GM21423 (cell line): ENCODE results near the gene CACNB4.
"Not testable (repeated sequence)": the region's sequence is repeated elsewhere in the genome, so short reads cannot be mapped to it uniquely, and the experiment has no call there.

Experiments
- ATAC-seq: cut with Tn5 transposase; IDR thresholded peaks from one replicate; pipeline ENCODE4 v1.9.1; 2021; ENCODE audit warnings: mild to moderate bottlenecking, moderate library complexity; ENCODE audit not compliant: unreplicated experiment

Gene CACNB4

DNA sequence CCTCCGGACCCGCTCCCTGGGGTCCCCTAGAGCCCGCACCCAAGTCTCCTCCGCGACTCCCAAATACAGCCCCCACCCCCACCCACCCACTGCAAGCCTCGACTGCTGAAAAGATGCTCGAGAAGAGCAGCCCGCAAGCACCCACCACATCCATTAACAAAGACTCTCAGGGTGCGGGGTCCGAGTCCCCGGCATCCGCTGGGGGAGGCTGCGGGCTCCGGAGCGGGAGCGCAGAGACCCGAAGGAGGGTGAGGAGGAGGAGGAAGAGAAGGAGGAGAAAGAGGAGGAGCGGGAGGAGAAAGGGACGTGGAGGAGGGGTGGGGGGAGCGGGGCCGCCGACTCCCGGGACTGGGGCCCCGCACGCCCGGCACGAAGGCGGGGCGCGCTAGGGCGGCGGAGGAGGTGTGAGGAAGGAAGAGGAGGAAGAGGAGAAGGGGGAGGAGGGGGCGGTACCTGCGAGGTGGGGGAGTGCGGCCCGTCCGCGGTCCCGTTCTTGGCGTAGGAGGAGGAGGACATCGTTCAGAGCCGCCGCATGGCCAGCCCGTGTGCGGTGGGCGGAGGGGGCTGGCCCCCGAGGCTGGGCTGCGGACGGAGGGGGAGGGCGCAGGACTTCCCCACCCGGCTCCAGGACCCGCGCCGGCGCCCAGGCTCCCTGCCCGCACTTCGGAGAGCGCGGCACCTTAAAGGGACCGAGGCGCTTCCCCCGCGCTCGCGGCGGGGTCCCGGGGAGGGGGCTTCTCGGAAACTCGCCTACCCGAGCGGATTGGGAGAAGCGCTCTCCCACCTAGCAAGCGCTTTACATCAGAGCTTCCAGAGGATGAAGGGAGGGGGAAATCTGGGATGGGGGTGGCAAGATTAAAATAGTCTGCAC, at the start of gene CACNB4:
Gene CACNB4, minus strand, starts transcription at position 549 of the 871 bp plus-strand sequence.
- ATAC-seq = no peak

DNA sequence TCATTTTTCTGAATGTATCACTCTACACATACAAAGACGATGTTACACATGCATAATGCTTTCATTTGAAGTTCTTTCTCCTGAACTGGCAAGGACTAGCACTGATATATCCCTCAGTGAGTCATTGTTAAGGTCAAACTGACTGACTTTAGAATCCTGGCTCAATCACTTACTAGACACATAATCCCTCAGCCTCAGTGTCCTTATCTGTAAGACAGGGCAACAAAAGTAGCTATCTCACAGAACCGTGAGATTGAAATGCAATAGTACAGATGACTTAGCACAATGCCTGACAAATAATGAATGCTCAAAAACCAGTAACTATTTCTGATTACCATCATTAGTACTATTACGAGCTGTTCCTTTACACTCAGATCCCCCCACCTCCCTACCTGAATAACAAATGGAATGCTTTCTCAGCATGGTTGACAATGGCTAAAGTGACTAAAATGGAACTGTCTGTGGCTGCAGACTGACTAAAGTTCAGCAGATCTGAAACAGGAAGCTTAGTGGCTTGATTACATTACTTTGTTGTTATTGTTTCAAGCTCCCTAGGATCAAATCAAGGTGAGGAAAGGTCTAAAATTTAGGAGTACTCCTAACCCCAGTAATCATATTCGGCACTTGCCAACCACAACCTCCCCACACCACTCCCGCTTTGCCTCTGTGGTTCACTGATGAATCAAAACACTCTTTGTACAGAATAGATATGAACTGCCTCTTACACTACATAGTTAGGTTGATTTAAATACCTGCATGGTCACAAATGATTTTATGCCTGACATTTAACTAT, 35.8 kb upstream of the CACNB4 start:
- ATAC-seq = peak; percentile 74

DNA sequence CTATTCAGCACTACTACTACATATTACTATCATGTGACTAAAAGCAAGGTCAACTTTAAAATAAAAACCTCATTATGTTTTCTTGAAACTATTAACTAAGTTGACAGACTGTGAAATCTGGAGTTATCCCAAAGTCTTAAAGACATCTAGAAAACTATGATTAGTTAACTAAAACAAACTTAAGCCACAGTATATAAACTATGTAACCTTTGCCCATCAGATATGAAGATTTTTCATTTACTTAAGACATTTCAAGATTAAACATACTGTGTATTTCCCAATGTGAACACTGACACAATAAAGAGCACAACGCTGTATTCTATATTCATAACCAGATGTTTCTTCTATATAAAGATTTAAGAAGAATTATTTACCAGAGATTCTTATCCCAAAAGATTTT, 33.5 kb upstream of the CACNB4 start:
- no peak for ATAC-seq

DNA sequence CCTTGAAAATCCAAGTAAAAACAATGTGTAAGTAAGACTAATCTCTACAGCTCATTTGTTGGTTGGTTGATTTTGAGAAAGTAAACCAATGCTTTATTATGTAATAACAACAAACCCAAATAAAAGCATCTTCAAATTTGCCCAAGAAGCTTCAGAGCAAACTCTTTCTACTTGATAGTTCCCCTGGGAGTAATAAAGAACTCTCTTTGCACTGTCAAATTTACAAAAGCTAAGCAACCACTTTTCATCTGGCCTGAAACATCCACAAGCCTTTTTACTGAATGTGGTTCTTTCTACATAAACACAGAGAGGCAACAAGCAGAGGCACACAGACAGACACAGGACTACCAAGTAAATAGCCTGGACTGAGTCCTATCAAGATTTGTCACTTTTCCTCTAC, 28.8 kb upstream of the CACNB4 start:
- no peak for ATAC-seq

DNA sequence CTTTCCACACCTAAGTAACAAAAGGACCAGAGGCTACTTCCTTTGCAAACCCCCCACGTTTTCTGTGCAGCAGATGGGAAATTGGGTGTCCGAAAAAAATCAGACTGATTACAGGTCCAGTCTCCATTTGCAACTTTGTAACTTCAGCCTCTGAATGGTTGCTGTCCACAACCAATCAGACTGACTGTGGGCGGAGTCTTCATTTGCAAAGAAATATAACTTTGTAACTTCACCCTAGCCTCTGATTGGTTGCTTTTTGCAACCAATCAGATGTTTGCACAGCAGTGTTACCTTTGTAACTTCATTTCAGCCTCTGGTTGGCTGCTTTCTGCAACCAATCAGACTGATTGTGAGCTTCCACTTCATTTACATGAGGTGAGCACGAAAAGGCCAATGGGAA, 27.8 kb upstream of the CACNB4 start:
- ATAC-seq = no peak

DNA sequence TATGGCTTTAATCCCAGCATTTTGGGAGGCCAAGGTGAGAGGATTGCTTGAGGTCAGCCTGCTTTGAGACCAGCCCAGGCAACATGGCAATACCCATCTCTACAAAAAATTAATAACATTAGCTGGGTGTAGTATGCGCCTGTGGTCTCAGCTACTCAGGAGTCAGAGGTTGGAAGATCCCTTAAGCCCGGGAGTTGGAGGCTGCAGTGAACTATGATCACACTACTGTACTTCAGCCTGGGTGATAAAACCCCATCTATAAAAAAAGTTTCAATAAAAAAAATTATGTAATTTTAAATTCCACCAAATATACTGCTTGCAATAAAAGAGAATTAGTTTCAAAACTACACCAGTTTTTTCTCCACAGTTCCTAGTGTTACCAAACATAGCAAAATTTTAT, 23.3 kb upstream of the CACNB4 start:
- no peak for ATAC-seq

DNA sequence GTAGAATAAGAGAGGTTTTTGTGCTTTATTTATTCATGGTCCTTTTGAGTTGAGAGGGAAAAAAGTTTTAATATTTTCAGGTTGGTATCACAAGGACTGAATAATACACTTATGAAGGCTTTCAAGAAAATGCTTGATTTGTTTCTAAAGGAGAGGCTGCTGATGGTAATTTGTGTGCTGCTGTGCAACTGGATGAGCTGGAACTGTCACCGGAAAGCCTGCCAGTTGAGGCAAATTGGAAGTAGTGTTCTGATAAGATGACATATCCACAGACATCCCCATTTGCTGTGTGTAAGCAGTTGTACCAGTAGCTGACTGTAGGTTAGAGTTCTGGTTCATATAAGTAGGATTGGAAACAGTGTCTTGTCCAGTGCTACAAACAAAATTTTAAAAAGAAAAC, 21.6 kb upstream of the CACNB4 start:
- no peak for ATAC-seq

DNA sequence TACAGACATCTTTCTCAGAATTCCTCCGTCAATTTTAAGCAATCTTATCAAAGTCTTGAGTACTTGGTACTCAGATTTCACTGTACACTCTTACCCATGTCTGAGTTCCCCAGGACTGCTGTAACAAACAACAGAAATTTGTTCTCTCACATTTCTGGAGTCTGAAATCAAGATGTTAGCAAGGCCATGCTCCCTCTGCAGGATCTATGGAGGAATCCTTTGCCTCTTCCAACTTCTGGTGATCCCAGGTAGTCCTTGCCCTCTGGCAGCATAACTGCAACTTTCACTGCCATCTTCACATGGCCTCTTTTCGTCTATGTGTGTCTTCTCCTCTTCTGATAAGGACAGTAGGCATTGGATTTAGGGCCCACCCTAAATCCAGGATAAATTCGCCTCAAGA, 17.1 kb upstream of the CACNB4 start:
- no peak for ATAC-seq

DNA sequence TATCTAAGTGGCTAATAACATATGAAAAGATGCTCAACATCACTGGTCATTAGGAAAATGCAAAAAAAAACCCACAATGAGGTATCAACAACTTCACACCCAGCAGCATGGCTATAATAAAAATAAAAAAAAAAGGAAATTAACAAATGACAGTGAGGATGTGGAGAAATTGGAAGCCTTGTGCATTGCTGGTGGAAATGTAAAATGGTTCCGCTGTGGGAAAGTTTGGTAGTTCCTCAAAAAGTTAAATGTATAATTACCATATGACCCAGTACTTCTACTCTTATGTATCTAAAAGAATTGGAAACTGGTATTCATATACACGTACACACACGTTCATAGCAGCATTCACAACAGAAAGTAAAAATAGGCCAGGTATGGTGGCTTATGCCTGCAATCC, 15.5 kb upstream of the CACNB4 start:
- ATAC-seq = no peak

DNA sequence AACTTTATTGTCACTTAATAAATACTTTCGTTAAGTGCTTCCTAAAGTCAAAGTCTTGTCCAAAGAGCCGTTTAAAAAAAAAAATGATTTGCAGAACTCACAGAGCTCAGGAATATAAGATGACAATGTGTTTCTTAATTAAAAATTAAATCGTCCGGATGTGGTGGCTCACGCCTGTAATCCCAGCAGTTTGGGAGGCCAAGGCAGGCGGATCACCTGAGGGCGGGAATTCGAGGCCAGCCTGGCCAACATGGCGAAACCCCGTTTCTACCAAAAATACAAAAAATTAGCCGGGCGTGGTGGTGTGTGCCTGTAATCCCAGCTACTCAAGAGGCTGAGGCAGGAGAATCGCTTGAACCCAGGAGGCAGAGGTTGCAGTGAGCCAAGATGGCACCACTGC, 8.3 kb upstream of the CACNB4 start:
- not testable (repeated sequence) for ATAC-seq

DNA sequence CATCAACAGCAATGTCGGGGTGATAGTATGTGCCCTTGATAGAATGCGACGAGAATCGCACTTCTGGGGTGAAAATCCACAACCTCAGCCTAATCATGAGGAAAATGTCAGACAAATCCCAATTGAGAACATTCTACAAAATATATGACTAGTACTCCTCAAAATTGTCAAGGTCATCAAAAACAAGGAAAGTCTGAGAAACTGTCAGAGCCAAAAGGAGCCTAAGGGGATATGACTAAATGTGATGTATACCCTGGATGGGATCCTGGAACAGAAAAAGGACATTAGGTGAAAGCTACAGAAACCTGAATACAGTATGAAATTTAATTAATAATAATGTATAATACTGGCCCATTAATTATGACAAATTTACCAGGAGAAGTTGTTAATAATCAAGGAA, 7.6 kb upstream of the CACNB4 start:
- no peak for ATAC-seq

DNA sequence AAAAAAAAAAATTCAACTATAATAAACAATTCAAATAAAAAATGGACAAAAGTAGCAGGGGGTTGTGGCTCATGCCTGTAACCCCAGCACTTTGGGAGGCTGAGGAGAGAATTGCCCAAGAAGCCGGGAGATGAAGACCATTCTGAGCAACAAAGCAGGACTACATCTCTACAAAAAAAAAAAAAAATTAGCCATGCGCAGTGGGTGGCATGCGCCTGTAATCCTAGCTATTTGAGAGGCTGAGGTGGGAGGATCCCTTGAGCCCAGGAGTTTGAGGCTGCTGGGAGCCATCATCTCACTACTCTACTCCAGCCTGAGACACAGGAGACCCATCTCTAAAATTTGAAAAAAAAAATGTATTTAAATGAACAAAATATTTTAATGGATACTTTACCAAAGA, 4.4 kb upstream of the CACNB4 start:
- ATAC-seq = no peak

DNA sequence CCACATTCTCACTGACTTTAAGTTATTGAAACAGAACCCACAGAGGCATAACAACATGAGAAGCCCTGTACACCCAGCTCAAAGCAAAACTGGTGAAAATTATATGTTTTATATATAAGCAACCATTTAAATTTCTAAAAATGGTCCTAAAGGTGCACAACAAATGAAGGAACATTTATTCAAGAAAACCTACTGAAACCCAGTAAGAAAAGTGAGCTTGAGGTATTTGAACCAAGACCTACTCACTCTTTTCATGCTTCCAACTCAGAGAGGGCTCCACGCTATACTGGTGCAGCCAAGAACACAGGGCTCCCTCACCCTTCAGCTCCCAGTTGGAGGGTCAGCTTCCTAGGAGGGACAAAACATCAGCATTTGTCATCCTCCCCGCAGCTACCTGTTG, 2.1 kb upstream of the CACNB4 start:
- ATAC-seq = no peak

DNA sequence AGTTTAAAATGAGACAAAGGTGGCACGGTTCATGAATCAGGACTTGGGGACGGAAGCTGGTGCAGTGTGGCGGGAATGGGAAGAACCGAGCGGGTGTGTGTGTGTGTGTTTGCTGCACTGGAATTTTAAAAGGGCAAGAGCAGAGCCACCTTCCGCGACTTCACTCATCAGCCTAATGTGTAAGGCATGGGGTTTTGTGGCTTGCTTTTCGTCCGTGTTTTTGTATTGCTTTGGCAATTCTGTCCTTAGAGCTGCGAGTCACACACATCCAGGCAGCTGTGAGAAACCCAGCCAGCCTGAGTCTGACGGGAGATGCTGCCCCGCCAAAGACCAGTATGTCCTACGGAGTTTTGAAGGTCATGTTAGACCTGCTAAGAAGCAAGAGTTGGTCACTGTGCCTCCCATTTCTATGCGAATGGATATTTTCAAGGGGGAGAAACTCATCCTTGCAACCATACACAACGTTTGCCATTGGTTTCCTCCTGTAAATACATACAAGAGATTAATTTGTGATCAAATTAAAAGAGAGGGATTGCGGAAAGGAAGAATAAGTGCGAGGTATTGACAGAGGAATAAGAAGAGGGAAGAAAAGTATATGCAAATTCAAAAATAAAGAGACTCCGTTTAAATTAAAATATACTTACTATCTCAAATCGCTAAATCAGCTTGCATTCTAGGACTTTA, 665 bp upstream of the CACNB4 start:
- no peak for ATAC-seq

DNA sequence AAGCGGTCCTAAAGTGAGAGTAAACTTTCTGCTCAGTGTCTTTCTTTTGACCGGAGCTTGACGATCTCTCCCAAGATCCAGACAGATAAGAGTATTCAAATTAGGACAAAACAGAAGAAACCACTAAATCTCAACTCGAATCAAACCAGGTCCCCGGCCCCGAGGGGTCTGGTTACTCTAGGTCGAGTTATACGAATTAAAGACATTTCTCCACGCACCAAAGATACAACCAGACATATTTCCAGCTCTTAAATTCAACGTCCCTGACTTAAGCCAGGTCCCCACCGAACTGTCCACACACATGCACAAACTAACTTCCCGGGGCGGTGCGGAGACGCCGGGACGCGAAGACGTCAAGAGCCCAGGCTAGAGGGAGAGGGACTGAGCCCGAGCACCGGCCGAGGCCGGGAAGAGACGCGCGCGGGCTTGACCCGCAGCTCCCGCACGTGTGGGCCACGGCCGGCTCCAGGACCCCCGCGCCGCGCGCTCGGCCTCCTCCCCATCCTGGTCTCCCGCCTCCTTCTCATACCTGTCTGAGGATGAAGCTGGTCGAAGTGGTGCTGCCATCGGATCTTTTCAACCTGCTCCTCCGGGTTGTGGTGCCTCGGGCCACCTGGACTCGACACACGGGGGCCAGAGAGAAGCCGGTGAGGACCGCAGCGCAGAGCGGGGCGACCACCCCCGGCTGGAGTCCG, 896 bp downstream of the CACNB4 start:
- ATAC-seq = no peak

DNA sequence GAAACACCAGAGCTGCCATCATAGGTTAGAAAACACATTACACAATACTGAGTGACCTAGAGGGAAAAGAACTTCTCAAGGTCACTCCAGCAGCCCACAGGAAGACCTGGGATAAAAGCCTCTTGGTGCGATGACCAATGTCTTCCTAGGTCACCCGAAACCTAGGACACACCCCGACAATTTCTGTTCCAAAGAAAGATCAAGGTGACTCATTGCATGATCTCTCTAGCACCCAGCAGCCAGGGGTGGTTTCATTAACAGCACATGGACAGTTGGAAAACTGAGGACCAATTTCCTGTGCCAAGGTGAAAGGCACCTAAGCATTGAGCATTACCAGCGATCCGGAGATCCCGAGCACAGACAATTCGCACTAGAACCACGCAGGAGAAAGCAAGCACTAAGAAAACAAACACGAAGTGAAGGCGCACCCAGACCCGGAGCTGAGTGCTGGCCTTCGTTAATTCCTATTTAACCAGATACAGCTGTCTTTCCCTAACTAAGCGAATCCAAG, 1.5 kb downstream of the CACNB4 start:
- no peak for ATAC-seq

DNA sequence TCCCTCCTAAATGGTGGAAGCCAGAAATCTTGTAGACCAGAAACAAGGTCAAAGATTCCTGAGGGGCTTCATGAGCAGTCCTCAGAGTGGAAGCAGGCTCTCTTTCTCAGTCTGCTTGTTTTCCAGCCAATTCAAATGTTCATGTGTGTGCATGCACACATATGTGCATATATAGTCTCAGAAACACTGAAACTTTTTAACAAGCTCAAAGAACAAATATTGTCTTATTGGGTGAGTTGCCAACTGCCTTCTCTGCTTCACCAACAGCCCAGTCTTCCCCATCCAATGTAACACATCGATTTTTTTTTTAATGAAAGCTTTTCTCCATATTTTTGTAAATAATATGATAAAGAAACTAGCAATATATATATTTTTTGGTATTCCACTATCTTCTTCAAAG, 3.7 kb downstream of the CACNB4 start:
- no peak for ATAC-seq

DNA sequence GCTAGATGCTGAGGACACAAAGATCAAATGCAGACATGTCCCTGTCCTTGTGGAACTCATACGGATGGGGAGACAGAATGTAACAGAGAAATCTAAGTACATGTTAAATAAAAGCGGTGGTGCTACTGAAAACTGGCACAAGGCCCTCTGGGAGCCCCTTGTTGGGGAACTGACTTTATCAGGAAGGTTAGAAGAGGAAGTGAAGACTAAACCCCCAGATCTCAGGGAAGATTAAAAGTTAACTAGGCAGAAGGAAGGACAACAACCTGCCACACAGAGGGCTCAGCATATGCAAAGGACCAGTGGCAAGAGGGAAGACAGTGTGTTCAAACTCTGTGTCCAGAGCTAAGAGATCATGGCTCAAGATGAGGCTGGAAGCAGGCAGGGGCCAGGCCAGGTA, 4.8 kb downstream of the CACNB4 start:
- ATAC-seq = no peak

DNA sequence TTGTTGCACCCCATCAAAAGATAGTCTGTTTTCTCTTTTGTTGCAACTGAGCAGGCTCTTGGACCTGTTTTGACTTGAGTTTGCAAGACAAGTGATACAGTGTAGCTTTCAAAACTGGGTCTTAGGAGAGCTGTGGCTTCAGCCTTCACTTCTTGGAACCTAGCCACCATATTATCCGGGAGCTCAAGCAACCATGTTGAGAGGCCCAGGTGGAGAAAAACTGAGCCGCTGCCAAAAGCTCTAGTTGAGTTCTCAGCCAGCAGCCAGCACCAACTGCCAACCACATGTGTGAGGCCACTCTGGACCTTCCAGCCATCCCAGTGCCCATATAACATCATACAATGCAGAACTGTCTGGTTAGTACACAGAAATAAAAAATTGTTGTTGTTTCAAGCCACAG, 5.4 kb downstream of the CACNB4 start:
- ATAC-seq = no peak

DNA sequence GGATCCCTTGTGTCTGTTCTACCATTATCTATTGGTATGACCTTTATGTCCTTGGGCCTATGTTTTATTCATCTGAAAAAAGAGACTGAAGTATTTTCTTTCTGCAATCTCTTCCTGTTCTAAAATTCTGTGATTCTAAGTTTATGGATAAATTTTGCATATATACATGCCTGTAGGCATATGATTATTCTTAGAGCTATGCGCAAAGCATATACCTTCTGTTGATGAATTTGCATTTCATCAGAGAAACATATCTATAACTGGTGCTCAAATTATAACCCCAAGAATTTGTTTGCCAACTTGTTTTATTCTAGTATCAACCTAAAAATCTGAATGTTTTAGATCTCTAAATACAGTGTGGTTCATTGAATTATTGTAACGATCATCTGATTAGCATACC, 6.7 kb downstream of the CACNB4 start:
- no peak for ATAC-seq

DNA sequence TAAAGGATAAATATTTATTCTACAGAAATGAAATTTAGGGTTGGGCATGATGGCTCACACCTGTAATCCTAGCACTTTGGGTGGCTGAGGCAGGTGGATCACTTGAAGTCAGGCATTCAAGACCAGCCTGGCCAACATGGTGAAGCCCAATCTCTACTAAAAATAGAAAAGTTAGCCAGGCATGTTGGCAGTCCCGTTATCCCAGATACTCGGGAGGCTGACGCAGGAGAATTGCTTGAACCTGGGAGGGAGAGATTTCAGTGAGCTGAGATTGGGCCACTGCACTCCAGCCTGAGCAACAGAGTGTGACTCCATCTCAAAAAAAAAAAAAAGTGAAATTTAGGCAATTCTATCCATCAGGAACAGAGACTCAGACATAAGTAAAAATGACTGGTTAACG, 8.1 kb downstream of the CACNB4 start:
- ATAC-seq = not testable (repeated sequence)
